Tibial nerve (tissue), 4 donors: ENCODE measurements around the gene LIPK. TPM values are rescaled to one million over a fixed set of nuclear protein-coding genes. Genes with fewer than 3 reads are reported as not detected.

Experiments used
- DNase-seq, 2 donors: peaks; one replicate each; pipeline ENCODE4 v3.0.0-alpha.2; 2019; ENCODE audit warnings: low spot score in 2 of 2
- H3K27ac ChIP-seq, 4 donors: fragments of 200-600 bp; sonication (generic) in 3 of 4; one replicate each; pipeline ENCODE4 v1.5.1; 2017 to 2019; ENCODE audit warnings: mild to moderate bottlenecking in 1 of 4
- H3K27me3 ChIP-seq, 2 donors: fragments of 200-600 bp; sonication (generic) in 1 of 2; one replicate each; pipeline versions ENCODE4 v1.5.1 to v1.6.0; 2017 to 2019
- H3K36me3 ChIP-seq, 3 donors: fragments of 200-600 bp; sonication (generic); one replicate each; pipeline ENCODE4 v1.5.1; 2018 to 2019
- H3K4me1 ChIP-seq, 4 donors: fragments of 200-600 bp; sonication (generic) in 3 of 4; one replicate each; pipeline ENCODE4 v1.5.1; 2017 to 2019
- H3K4me3 ChIP-seq, 4 donors: fragments of 200-600 bp; sonication (generic) in 3 of 4; one replicate each; pipeline ENCODE4 v1.5.1; 2017 to 2019; ENCODE audit warnings: mild to moderate bottlenecking in 1 of 4, moderate library complexity in 1 of 4
- H3K9me3 ChIP-seq, 4 donors: fragments of 200-600 bp; sonication (generic) in 3 of 4; one replicate each; pipeline ENCODE4 v1.5.1; 2017 to 2019
- CTCF ChIP-seq, 5 experiments: fragments of 200-600 bp in 3 of 5; fragments of 450-650 bp in 2 of 5; sonication (generic) in 3 of 5; IDR thresholded peaks; one replicate each; pipeline ENCODE4 v1.5.1; 2016 to 2019; ENCODE audit warnings: antibody characterized with exemption in 5 of 5, mild to moderate bottlenecking in 3 of 5, moderate library complexity in 2 of 5
- EP300 ChIP-seq, 2 donors: sonication (generic); formaldehyde crosslinking; IDR thresholded peaks; one replicate each; pipeline ENCODE4 v1.6.1; 2017; ENCODE audit warnings: antibody characterized with exemption in 2 of 2, mild to moderate bottlenecking in 1 of 2
- POLR2A ChIP-seq, 2 donors: fragments of 450-650 bp; IDR thresholded peaks; one replicate each; pipeline ENCODE4 v1.6.1; 2017; ENCODE audit warnings: antibody characterized with exemption in 2 of 2, mild to moderate bottlenecking in 2 of 2, moderate library complexity in 2 of 2
- WGBS, 2 donors: methylation state at CpG; one replicate each; pipeline ENCODE4 v1.1.5; 2018; 5-methylcytosine and 5-hydroxymethylcytosine counted together
- total RNA-seq, 4 donors: library from RNA; depleted of rRNA; stranded (reverse); fragments of >200 nt; gene quantifications; one replicate each; pipeline ENCODE4 v1.1.0, GENCODE V29; 2016

LIPK gene
- total RNA-seq: not detected

GRCh38 chr10:88705958-88706357 lies at the start of gene LIPK:
LIPK (plus strand) TSS chr10:88706249; CDS start chr10:88724544, 18,295 bp downstream.
- Histone ChIP-seq H3K4me3 (no peak within 1 kb of the TSS), H3K27ac (no peak within 1 kb of the TSS), H3K4me1 (peaks cover 0 to 13% (median 4%) of the 10 kb centered on the region in 4 donors), H3K36me3 (no peaks in the 10 kb centered on the region), H3K27me3 (no peaks in the 10 kb centered on the region), H3K9me3 (no peaks in the 10 kb centered on the region)
- WGBS, 2 donors: 96 to 100% methylated on average over 1 of the region's 1 CpG
- TF ChIP-seq EP300 (IDR thresholded peaks at IDR 0.05) (no peak), CTCF (IDR thresholded peaks at IDR 0.05) (no peak), POLR2A (IDR thresholded peaks at IDR 0.05) (no peak)
- no peak for DNase-seq

GRCh38 chr10:88657901-88658300 lies 48.1 kb upstream of the LIPK start:
- TF ChIP-seq POLR2A (IDR thresholded peaks at IDR 0.05): no peak
- TF ChIP-seq EP300 (IDR thresholded peaks at IDR 0.05): no peak
- TF ChIP-seq CTCF (IDR thresholded peaks at IDR 0.05): no peak
- DNase-seq: no peak

GRCh38 chr10:88659725-88660597 lies 46.1 kb upstream of the LIPK start:
- no peak for TF ChIP-seq POLR2A (IDR thresholded peaks at IDR 0.05)
- no peak for TF ChIP-seq CTCF (IDR thresholded peaks at IDR 0.05)
- no peak for TF ChIP-seq EP300 (IDR thresholded peaks at IDR 0.05)
- Histone ChIP-seq H3K27ac (no peak overlapping the region), H3K27me3 (no peaks in the 10 kb centered on the region), H3K4me1 (no peaks in the 10 kb centered on the region), H3K4me3 (no peak overlapping the region), H3K36me3 (no peaks in the 10 kb centered on the region), H3K9me3 (no peaks in the 10 kb centered on the region)
- no peak for DNase-seq
- 50 to 54% methylated on average over 3 of the region's 3 CpGs for WGBS, 2 donors

More at GRCh38 chr10:88657901-88658300, 48.1 kb upstream of the LIPK start:
- Histone ChIP-seq H3K4me1 (no peaks in the 10 kb centered on the region), H3K27me3 (no peaks in the 10 kb centered on the region), H3K4me3 (no peak overlapping the region), H3K36me3 (no peaks in the 10 kb centered on the region), H3K27ac (no peak overlapping the region), H3K9me3 (no peaks in the 10 kb centered on the region)
- WGBS, 2 donors: 68 to 71% methylated on average over 1 of the region's 1 CpG

GRCh38 chr10:88660598-88660884 lies 45.5 kb upstream of the LIPK start:
- Histone ChIP-seq H3K36me3 (no peaks in the 10 kb centered on the region), H3K4me1 (no peaks in the 10 kb centered on the region), H3K9me3 (no peaks in the 10 kb centered on the region), H3K27ac (no peak overlapping the region), H3K4me3 (no peak overlapping the region), H3K27me3 (no peaks in the 10 kb centered on the region)
- no peak for TF ChIP-seq POLR2A (IDR thresholded peaks at IDR 0.05)
- no peak for TF ChIP-seq CTCF (IDR thresholded peaks at IDR 0.05)
- no peak for TF ChIP-seq EP300 (IDR thresholded peaks at IDR 0.05)
- 24 to 47% methylated on average over 2 to 3 of the region's 3 CpGs for WGBS, 2 donors
- no peak for DNase-seq

GRCh38 chr10:88661018-88661417 lies 45.0 kb upstream of the LIPK start:
- Histone ChIP-seq H3K36me3 (no peaks in the 10 kb centered on the region), H3K4me3 (no peak overlapping the region), H3K9me3 (no peaks in the 10 kb centered on the region), H3K27ac (no peak overlapping the region), H3K4me1 (no peaks in the 10 kb centered on the region), H3K27me3 (no peaks in the 10 kb centered on the region)
- no peak for DNase-seq
- TF ChIP-seq POLR2A (IDR thresholded peaks at IDR 0.05): no peak
- no peak for TF ChIP-seq CTCF (IDR thresholded peaks at IDR 0.05)
- TF ChIP-seq EP300 (IDR thresholded peaks at IDR 0.05): no peak
